ENCODE data around the gene RILPL1. TPM values are rescaled to one million over a fixed set of nuclear protein-coding genes. Genes with fewer than 3 reads are reported as not detected.

Gene RILPL1
- total RNA-seq, 4 donors from 2014 or later = 12.0 to 27.9 (median 15.4) TPM

GRCh38 chr12:123427036-123427769 lies 106.3 kb downstream of the RILPL1 start:
- 92 to 96% methylated on average over 8 of the region's 8 CpGs for WGBS, 2 donors
- no peak overlapping the region for H3K4me3 ChIP-seq (ENCODE audit: low read depth, poor library complexity, severe bottlenecking)
- intact Hi-C loops (cut with DNase I; ENCODE audit: low total_unique reads) = no loop called here
- DNase-seq (ENCODE audit: low spot score in 2 of 2) = no peak
- no peak for TF ChIP-seq POLR2A (IDR thresholded peaks at IDR 0.05)
- TF ChIP-seq, protein P1, sequence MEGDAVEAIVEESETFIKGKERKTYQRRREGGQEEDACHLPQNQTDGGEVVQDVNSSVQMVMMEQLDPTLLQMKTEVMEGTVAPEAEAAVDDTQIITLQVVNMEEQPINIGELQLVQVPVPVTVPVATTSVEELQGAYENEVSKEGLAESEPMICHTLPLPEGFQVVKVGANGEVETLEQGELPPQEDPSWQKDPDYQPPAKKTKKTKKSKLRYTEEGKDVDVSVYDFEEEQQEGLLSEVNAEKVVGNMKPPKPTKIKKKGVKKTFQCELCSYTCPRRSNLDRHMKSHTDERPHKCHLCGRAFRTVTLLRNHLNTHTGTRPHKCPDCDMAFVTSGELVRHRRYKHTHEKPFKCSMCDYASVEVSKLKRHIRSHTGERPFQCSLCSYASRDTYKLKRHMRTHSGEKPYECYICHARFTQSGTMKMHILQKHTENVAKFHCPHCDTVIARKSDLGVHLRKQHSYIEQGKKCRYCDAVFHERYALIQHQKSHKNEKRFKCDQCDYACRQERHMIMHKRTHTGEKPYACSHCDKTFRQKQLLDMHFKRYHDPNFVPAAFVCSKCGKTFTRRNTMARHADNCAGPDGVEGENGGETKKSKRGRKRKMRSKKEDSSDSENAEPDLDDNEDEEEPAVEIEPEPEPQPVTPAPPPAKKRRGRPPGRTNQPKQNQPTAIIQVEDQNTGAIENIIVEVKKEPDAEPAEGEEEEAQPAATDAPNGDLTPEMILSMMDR (IDR thresholded peaks at IDR 0.05) = no peak

DNA sequence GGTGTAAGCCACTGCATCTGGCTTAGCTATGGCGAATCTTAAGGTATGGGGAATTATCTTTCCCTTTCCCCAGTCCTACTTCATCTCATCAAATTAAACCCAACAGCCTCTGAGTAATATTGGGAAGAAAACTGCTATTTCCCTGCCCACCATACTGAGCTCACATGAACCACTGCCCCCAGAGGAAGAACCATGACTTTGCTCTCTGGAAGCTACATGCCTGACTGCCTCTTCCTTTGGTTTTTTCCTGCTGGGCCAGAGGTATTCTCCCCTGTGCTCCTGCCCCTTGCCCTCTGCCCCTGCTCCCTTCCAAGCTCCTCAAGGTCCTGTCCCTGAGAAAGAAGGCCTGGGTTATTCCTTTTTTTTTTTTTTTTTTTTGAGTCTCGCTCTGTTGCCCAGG lies 112.2 kb downstream of the RILPL1 start:
- intact Hi-C loops (cut with DNase I; ENCODE audit: low total_unique reads) = no loop called here
- no peak overlapping the region for H3K4me3 ChIP-seq (ENCODE audit: low read depth, poor library complexity, severe bottlenecking)
- no peak for DNase-seq (ENCODE audit: low spot score in 2 of 2)
- WGBS, 2 donors = 95 to 100% methylated on average over 2 of the region's 2 CpGs
- TF ChIP-seq, protein P1 (IDR thresholded peaks at IDR 0.05) = no peak
- TF ChIP-seq POLR2A (IDR thresholded peaks at IDR 0.05) = no peak

Small RNAs within 50 kb of the gene (microRNA-seq; reads per million reads assigned to microRNA genes)
- gene MIR3908 (ENCODE audit: borderline number of aligned reads in 1 of 2, borderline replicate concordance in 2 of 2) = 0 reads per million in 2 donors

Other genes starting within 250 kb of the RILPL1 start
- gene SBNO1, start 168.9 kb downstream of the RILPL1 start, total RNA-seq = 10 to 100 TPM; 18.6 to 22.3 (median 20.8) TPM
- 10 to 100 TPM; 49.3 to 69.3 (median 62.5) TPM for gene KMT5A, start 149.6 kb downstream of the RILPL1 start, total RNA-seq
- gene RILPL2, start 97.0 kb downstream of the RILPL1 start, total RNA-seq = 1 to 10 TPM; 2.8 to 5.6 (median 4.2) TPM
- 10 to 100 TPM; 15.6 to 43.1 (median 22.9) TPM for gene SNRNP35, start 75.6 kb downstream of the RILPL1 start, total RNA-seq
- gene TMED2, start 50.8 kb upstream of the RILPL1 start, total RNA-seq = 100 to 1,000 TPM in 2 of 4 donors, 10 to 100 TPM in 2; 64.9 to 114 (median 96.5) TPM
- 10 to 100 TPM; 15.7 to 67.6 (median 21.0) TPM for gene DDX55, start 68.4 kb upstream of the RILPL1 start, total RNA-seq
- gene EIF2B1, start 100.0 kb upstream of the RILPL1 start, total RNA-seq = 100 to 1,000 TPM; 131 to 159 (median 146) TPM
- gene GTF2H3, start 100.1 kb upstream of the RILPL1 start, total RNA-seq = 10 to 100 TPM; 18.8 to 49.4 (median 22.2) TPM
- 10 to 100 TPM in 3 of 4 donors, 1 to 10 TPM in 1; 9.2 to 14.6 (median 10.7) TPM for gene TCTN2, start 137.4 kb upstream of the RILPL1 start, total RNA-seq
- gene ATP6V0A2, start 178.6 kb upstream of the RILPL1 start, total RNA-seq = 10 to 100 TPM; 30.1 to 59.4 (median 33.0) TPM
- under 1 TPM in 3 of 4 donors, not detected in 1; 0.02 to 0.27 (median 0.06) TPM for gene DNAH10, start 228.6 kb upstream of the RILPL1 start, total RNA-seq